ENCODE data around the gene HES5.
"Not testable (repeated sequence)": the region's sequence is repeated elsewhere in the genome, so short reads cannot be mapped to it uniquely, and the experiment has no call there.

HES5 gene

GRCh38 chr1:2560299-2561073, 30.4 kb upstream of the HES5 start:
- no peak for DNase-seq

- DNase-seq: no peak
These were observed 29.6 kb upstream of the HES5 start for GRCh38 chr1:2559509-2560298.

GRCh38 chr1:2558861-2559260, 28.8 kb upstream of the HES5 start:
- DNase-seq: no peak

- DNase-seq: no peak
These were observed 28.4 kb upstream of the HES5 start for GRCh38 chr1:2558420-2558819.

- DNase-seq: no peak
These were observed 27.7 kb upstream of the HES5 start for GRCh38 chr1:2557482-2558400.

- DNase-seq: no peak
These were observed 26.8 kb upstream of the HES5 start for GRCh38 chr1:2556678-2557481.

GRCh38 chr1:2556277-2556677, 26.2 kb upstream of the HES5 start, which contains the start of gene TNFRSF14:
Gene TNFRSF14, plus strand, starts transcription at chr1:2556371. Its CDS starts 294 bp downstream, at chr1:2556665.
- DNase-seq: no peak

- peak; percentile 86 for DNase-seq
These were observed 25.7 kb upstream of the HES5 start for GRCh38 chr1:2555634-2556276.

- peak; percentile 33 for DNase-seq
These were observed 24.7 kb upstream of the HES5 start for GRCh38 chr1:2554621-2555387.

- no peak for DNase-seq
These were observed 24.0 kb upstream of the HES5 start for GRCh38 chr1:2553871-2554620.

- not testable (repeated sequence) for DNase-seq
These were observed 23.0 kb upstream of the HES5 start for GRCh38 chr1:2553076-2553475.

GRCh38 chr1:2552189-2552588, 22.1 kb upstream of the HES5 start:
- DNase-seq: no peak

- not testable (repeated sequence) for DNase-seq
These were observed 21.5 kb upstream of the HES5 start for GRCh38 chr1:2551544-2551943.

GRCh38 chr1:2550309-2550861, 20.3 kb upstream of the HES5 start:
- DNase-seq: not testable (repeated sequence)

GRCh38 chr1:2549367-2550029, 19.4 kb upstream of the HES5 start:
- DNase-seq: not testable (repeated sequence)

- DNase-seq: peak; percentile 60
These were observed 18.1 kb upstream of the HES5 start for GRCh38 chr1:2548068-2548589.

GRCh38 chr1:2547210-2548067, 17.4 kb upstream of the HES5 start:
- DNase-seq: no peak

Data from GF-D8 (cell line).